MCF 10A (cell line): ENCODE results near the gene C6orf120. TPM values are rescaled to one million over a fixed set of nuclear protein-coding genes. Genes with fewer than 3 reads are reported as not detected.

ENCODE experiments used
- BruUV-seq: library from RNA; stranded (reverse); fragments of 400-500 nt; replicated peaks from 2 replicates; lab custom pipeline; 2021; lab: Mats Ljungman, UMichigan
- CTCF ChIA-PET: fragments of 300-600 bp; sonication (Branson Sonifier 250); formaldehyde crosslinking; extraction: SDS; loops from one replicate; lab custom pipeline; 2021; ENCODE audit warnings: antibody characterized with exemption, inconsistent platforms; lab: Yijun Ruan, JAX
- POLR2A ChIA-PET: fragments of 300-600, 350-650 bp; sonication (Branson Sonifier 250); formaldehyde crosslinking; extraction: SDS; loops from one replicate; lab custom pipeline; 2020; ENCODE audit warnings: antibody characterized with exemption, inconsistent platforms; lab: Yijun Ruan, JAX
- DNase-seq: peaks from one replicate; pipeline ENCODE4 v3.0.0-alpha.2; 2018; ENCODE audit not compliant: unreplicated experiment
- H3K27ac Mint-ChIP-seq: one replicate; pipeline ENCODE4 v1.8.0; 2022; ENCODE audit warnings: mild to moderate bottlenecking, low read depth, mixed read lengths; ENCODE audit not compliant: unreplicated experiment
- H3K27me3 Mint-ChIP-seq: one replicate; pipeline ENCODE4 v1.8.0; 2022; ENCODE audit warnings: mixed read lengths; ENCODE audit not compliant: insufficient read depth, unreplicated experiment
- H3K36me3 Mint-ChIP-seq: one replicate; pipeline ENCODE4 v1.8.0; 2022; ENCODE audit warnings: mild to moderate bottlenecking, moderate library complexity, mixed read lengths; ENCODE audit not compliant: insufficient read depth, unreplicated experiment
- H3K4me1 Mint-ChIP-seq: one replicate; pipeline ENCODE4 v1.8.0; 2022; ENCODE audit warnings: mixed read lengths; ENCODE audit not compliant: insufficient read depth, unreplicated experiment
- H3K4me3 Mint-ChIP-seq: one replicate; pipeline ENCODE4 v1.8.0; 2022; ENCODE audit warnings: mild to moderate bottlenecking, moderate library complexity, mixed read lengths; ENCODE audit not compliant: unreplicated experiment
- H3K9me3 Mint-ChIP-seq: one replicate; pipeline ENCODE4 v1.8.0; 2022; ENCODE audit warnings: mixed read lengths; ENCODE audit not compliant: unreplicated experiment
- CTCF ChIP-seq: fragments of 200-600 bp; IDR thresholded peaks from one replicate; pipeline ENCODE4 v1.8.0; 2022; ENCODE audit warnings: antibody characterized with exemption, mild to moderate bottlenecking; ENCODE audit not compliant: unreplicated experiment
- intact Hi-C: fragments of 100-400 bp; cut with micrococcal nuclease; formaldehyde crosslinking; loops from 2 replicates; pipeline ENCODE4 v1.14.1; 2022
- total RNA-seq: library from RNA; stranded (reverse); gene quantifications from 2 replicates; pipeline ENCODE4 v1.2.3, GENCODE V29; 2022

C6orf120 gene
- total RNA-seq, 1 experiment from 2014 or later = 25.3 TPM

GRCh38 chr6:169752074-169752623 lies 50.2 kb downstream of the C6orf120 start:
- Mint-ChIP-seq H3K36me3 (peaks cover 37% of the 10 kb centered on the region), H3K4me1 (peaks cover 17% of the 10 kb centered on the region), H3K27me3 (no peaks in the 10 kb centered on the region), H3K9me3 (no peaks in the 10 kb centered on the region), H3K4me3 (peak overlapping the region; percentile 100), H3K27ac (peak overlapping the region; percentile 100)
- no peak for TF ChIP-seq CTCF
- DNase-seq = peak; percentile 5
- intact Hi-C loops = no loop called here
- ChIA-PET CTCF (interaction anchor here (0.6 to 1.0 kb wide), 3 partner anchors 20 to 55 kb away, joined by 3 to 4 read pairs (median 3); no protein-coding TSS in a partner anchor), POLR2A (interaction anchor here (0.6 to 9.2 kb wide), 23 partner anchors 9 to 832 kb away, joined by 3 to 73 read pairs (median 5); partner anchors contain the start of genes C6orf120, PDCD2, PHF10 and PSMB1)
- TSS peak; percentile 54 for BruUV-seq

Other genes starting within 250 kb of the C6orf120 start
- gene WDR27, start 97 bp upstream of the C6orf120 start, total RNA-seq = 65.4 and 80.6 TPM in 2 replicates
- 27.2 and 34.9 TPM in 2 replicates for gene PHF10, start 22.4 kb downstream of the C6orf120 start, total RNA-seq
- gene DYNLT2, start 49.4 kb downstream of the C6orf120 start, total RNA-seq = 0.79 and 1.3 TPM in 2 replicates
- 42.8 and 51.7 TPM in 2 replicates for gene ERMARD, start 49.5 kb downstream of the C6orf120 start, total RNA-seq